B cell (primary cell): ENCODE results near the gene HERC2. TPM values are rescaled to one million over a fixed set of nuclear protein-coding genes. Genes with fewer than 3 reads are reported as not detected.

Experiments
- ATAC-seq: fragments of 200-7000 bp; cut with Tn5 transposase; one replicate; pipeline ENCODE4 v1.10.0; 2021; ENCODE audit warnings: low read depth, mild to moderate bottlenecking, moderate number of reproducible peaks, moderate library complexity
- CTCF ChIA-PET: fragments of 350-600 bp; sonication (Branson Sonifier 250); formaldehyde crosslinking; loops from one replicate; lab custom pipeline; 2021; ENCODE audit warnings: antibody characterized with exemption, inconsistent platforms; lab: Charles Lee
- POLR2A ChIA-PET: fragments of 350-600 bp; sonication (Branson Sonifier 250); formaldehyde crosslinking; loops from one replicate; lab custom pipeline; 2021; ENCODE audit warnings: antibody characterized with exemption; lab: Charles Lee
- DNase-seq: peaks from one replicate; pipeline ENCODE4 v3.0.0; 2013
- H2AFZ ChIP-seq: 2 replicates; pipeline ENCODE4 v1.6.1; 2012; ENCODE audit warnings: mild to moderate bottlenecking, low read depth, low read length; ENCODE audit not compliant: insufficient read depth, poor library complexity, severe bottlenecking
- H3K27ac ChIP-seq, 2 donors: 1 replicate in 1 of 2; 2 replicates in 1 of 2; pipeline ENCODE4 v1.5.1; 2012 to 2013; ENCODE audit warnings: low read length in 2 of 2, mild to moderate bottlenecking in 2 of 2, moderate library complexity in 1 of 2
- H3K27me3 ChIP-seq, 4 experiments: fragments of 200-600 bp in 1 of 4; sonication (generic) in 1 of 4; replicated peaks in 1 of 4; 1 replicate in 2 of 4; 2 replicates in 2 of 4; pipeline versions ENCODE4 v1.6.1 to v1.7.0; 2013 to 2016; ENCODE audit warnings: low read length in 3 of 4, mild to moderate bottlenecking in 2 of 4, mixed read lengths in 1 of 4, moderate library complexity in 1 of 4; ENCODE audit not compliant: insufficient read depth in 4 of 4, control insufficient read depth in 3 of 4; ENCODE audit errors: control extremely low read depth in 1 of 4
- H3K36me3 ChIP-seq, 2 experiments: replicated peaks in 1 of 2; 1 replicate in 1 of 2; 2 replicates in 1 of 2; pipeline versions ENCODE4 v1.6.1 to v1.7.1; 2013; ENCODE audit warnings: low read length in 1 of 2; ENCODE audit not compliant: insufficient read depth in 2 of 2, control insufficient read depth in 1 of 2; ENCODE audit errors: control extremely low read depth in 1 of 2, extremely low read depth in 1 of 2
- H3K4me1 ChIP-seq, 2 donors: fragments of 200-600 bp in 1 of 2; sonication (generic) in 1 of 2; 1 replicate in 1 of 2; 2 replicates in 1 of 2; pipeline versions ENCODE4 v1.5.1 to v1.6.1; 2013 to 2017; ENCODE audit warnings: low read length in 2 of 2; ENCODE audit not compliant: control insufficient read depth in 2 of 2, insufficient read depth in 2 of 2
- H3K4me2 ChIP-seq: replicated peaks from 2 replicates; pipeline ENCODE3; 2012; ENCODE audit warnings: mild to moderate bottlenecking, low read depth, low read length; ENCODE audit not compliant: poor library complexity, severe bottlenecking
- H3K4me3 ChIP-seq, 5 experiments: fragments of 200-600 bp in 1 of 5; sonication (generic) in 1 of 5; 1 replicate in 3 of 5; 2 replicates in 2 of 5; pipeline versions ENCODE4 v1.5.1 to v1.7.0; 2011 to 2016; ENCODE audit warnings: low read length in 4 of 5, mild to moderate bottlenecking in 4 of 5, low read depth in 2 of 5, control low read depth in 1 of 5, moderate library complexity in 1 of 5; ENCODE audit not compliant: insufficient read depth in 1 of 5; ENCODE audit errors: control extremely low read depth in 1 of 5, extremely low read depth in 1 of 5
- H3K79me2 ChIP-seq: fragments of 200-600 bp; sonication (generic); one replicate; pipeline ENCODE4 v1.6.0; 2016; ENCODE audit warnings: low read length; ENCODE audit not compliant: control insufficient read depth, insufficient read depth
- H3K9ac ChIP-seq: fragments of 200-600 bp; sonication (generic); 2 replicates; pipeline ENCODE4 v1.6.1; 2017; ENCODE audit warnings: mild to moderate bottlenecking, low read length, moderate library complexity
- H3K9me3 ChIP-seq, 3 donors: one replicate each; pipeline versions ENCODE4 v1.6.1 to v1.7.1; 2013; ENCODE audit warnings: low read length in 2 of 3; ENCODE audit not compliant: control insufficient read depth in 2 of 3, insufficient read depth in 1 of 3; ENCODE audit errors: control extremely low read depth in 1 of 3
- H4K20me1 ChIP-seq: 2 replicates; pipeline ENCODE4 v1.6.0; 2012; ENCODE audit warnings: mild to moderate bottlenecking, low read length; ENCODE audit not compliant: insufficient read depth, control insufficient read depth, poor library complexity, severe bottlenecking
- H3K27ac Mint-ChIP-seq: one replicate; pipeline ENCODE4 v1.8.0; 2021; ENCODE audit warnings: mixed read lengths
- H3K27me3 Mint-ChIP-seq: one replicate; pipeline ENCODE4 v1.8.0; 2021; ENCODE audit warnings: mixed read lengths
- H3K4me1 Mint-ChIP-seq: one replicate; pipeline ENCODE4 v1.8.0; 2021; ENCODE audit warnings: mixed read lengths
- H3K4me3 Mint-ChIP-seq: one replicate; pipeline ENCODE4 v1.8.0; 2021; ENCODE audit warnings: mixed read lengths
- H3K9me3 Mint-ChIP-seq: one replicate; pipeline ENCODE4 v1.8.0; 2022; ENCODE audit warnings: mixed read lengths; ENCODE audit not compliant: insufficient read depth
- CTCF ChIP-seq: fragments of 200-600 bp; IDR thresholded peaks from one replicate; pipeline ENCODE4 v1.8.0; 2022; ENCODE audit warnings: antibody characterized with exemption, mild to moderate bottlenecking
- EZH2 ChIP-seq: IDR thresholded peaks from 2 replicates; pipeline ENCODE4 v1.6.1; 2012; ENCODE audit warnings: borderline replicate concordance, low read depth, mild to moderate bottlenecking, moderate library complexity, low read length; ENCODE audit not compliant: insufficient read depth, poor library complexity, severe bottlenecking
- WGBS: methylation state at CpG from one replicate; pipeline ENCODE4 v1.1.5; 2013; ENCODE audit warnings: missing lambda C conversion rate; ENCODE audit not compliant: insufficient coverage; 5-methylcytosine and 5-hydroxymethylcytosine counted together
- intact Hi-C: fragments of 100-400 bp; cut with micrococcal nuclease; formaldehyde crosslinking; loops from one replicate; pipeline ENCODE4 v1.10.0; 2022
- polyA plus RNA-seq: library from polyadenylated mRNA; depleted of rRNA; stranded (reverse); fragments of >200 nt; gene quantifications from 2 replicates; pipeline ENCODE4 v1.2.3, GENCODE V29; 2012
- small RNA-seq: library from RNA; depleted of rRNA; stranded (forward); fragments of <200 nt; gene quantifications from one replicate; pipeline ENCODE3, GENCODE V24; 2012; ENCODE audit warnings: low replicate concordance, low read depth; ENCODE audit not compliant: insufficient read length
- total RNA-seq, 2 donors: library from RNA; stranded (reverse); fragments of 120-200 nt in 1 of 2; gene quantifications; 1 replicate in 1 of 2; 2 replicates in 1 of 2; pipeline versions ENCODE4 v1.2.3 to v1.2.4, GENCODE V29; 2013 to 2022

HERC2 gene
- total and polyA plus RNA-seq, 2 donors (not counting 1 experiment from before 2014, with no cell fraction given): 31.0 to 52.7 TPM

DNA sequence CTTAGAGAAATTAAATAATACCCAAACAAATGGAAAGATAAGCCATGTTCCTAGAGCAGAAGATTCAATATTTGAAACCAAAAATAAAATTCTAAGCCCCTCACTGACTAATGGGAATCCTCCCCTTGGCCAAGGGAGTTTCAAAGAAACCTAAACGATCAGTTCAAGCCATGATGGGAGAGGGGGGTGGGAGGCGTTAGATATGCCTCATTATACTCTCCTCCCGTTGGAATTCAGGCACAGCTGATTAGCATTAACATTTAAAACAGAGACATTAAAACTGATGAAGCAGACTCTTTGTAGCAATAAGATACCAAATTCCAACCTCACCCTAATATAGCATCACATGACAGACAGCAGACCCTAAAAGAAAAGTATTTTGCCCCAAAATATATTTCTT is 255.7 kb downstream of the HERC2 start:
- ATAC-seq (no peak), DNase-seq (no peak)
- peaks cover under 1% of the 10 kb centered on the region for H3K9me3 Mint-ChIP-seq
- no peak overlapping the region for H3K9ac ChIP-seq
- H3K27me3 Mint-ChIP-seq: peaks cover 27% of the 10 kb centered on the region
- no peaks in the 10 kb centered on the region for H3K4me1 Mint-ChIP-seq
- TF ChIP-seq EZH2: no peak
- TF ChIP-seq CTCF: no peak
- ChIA-PET CTCF (no interaction called here), POLR2A (no interaction called here)
- WGBS: no CpG with 5 or more reads among the region's 3 CpGs
- intact Hi-C loops: no loop called here
- no peaks in the 10 kb centered on the region for H3K79me2 ChIP-seq
- H2AFZ ChIP-seq: no peak overlapping the region
- H3K27ac ChIP-seq: no peak overlapping the region
- no peak overlapping the region for H3K4me3 ChIP-seq
- H3K27ac Mint-ChIP-seq: no peak overlapping the region
- H4K20me1 ChIP-seq: no peaks in the 10 kb centered on the region
- no peaks in the 10 kb centered on the region for H3K27me3 ChIP-seq
- no peaks in the 10 kb centered on the region for H3K4me1 ChIP-seq
- no peak overlapping the region for H3K4me3 Mint-ChIP-seq
- peaks cover 0 to 8% (median 3%) of the 10 kb centered on the region in 3 donors for H3K9me3 ChIP-seq
- H3K4me2 ChIP-seq: no peak overlapping the region
- no peaks in the 10 kb centered on the region for H3K36me3 ChIP-seq

Small RNA genes within 50 kb of the gene (small RNA-seq; reads per million reads assigned to genes)
- not detected for gene AC091304.5

Other genes with a start within 250 kb of the HERC2 start
- 0.12 TPM in 1 of 2 replicates, not detected in the other for gene OCA2, start 222.9 kb downstream of the HERC2 start, total RNA-seq
- 0.09 TPM in 1 of 2 replicates, not detected in the other for gene OCA2, start 222.9 kb downstream of the HERC2 start, polyA plus RNA-seq
- not detected in 2 replicates for gene GOLGA6L24, start 35.9 kb upstream of the HERC2 start, total RNA-seq
- not detected in 2 replicates for gene GOLGA6L24, start 35.9 kb upstream of the HERC2 start, polyA plus RNA-seq
- gene GOLGA8F, start 56.5 kb upstream of the HERC2 start, total RNA-seq: not detected in 2 replicates
- gene GOLGA8F, start 56.5 kb upstream of the HERC2 start, polyA plus RNA-seq: not detected in 2 replicates
- not detected in 2 replicates for gene GOLGA8G, start 210.8 kb upstream of the HERC2 start, total RNA-seq
- gene GOLGA8G, start 210.8 kb upstream of the HERC2 start, polyA plus RNA-seq: not detected in 2 replicates
- gene GOLGA6L25, start 231.4 kb upstream of the HERC2 start, total RNA-seq: not detected in 2 replicates
- not detected in 2 replicates for gene GOLGA6L25, start 231.4 kb upstream of the HERC2 start, polyA plus RNA-seq